ENCODE results near the gene PRKAB1. TPM values are rescaled to one million over a fixed set of nuclear protein-coding genes. Genes with fewer than 3 reads are reported as not detected.

The PRKAB1 gene
- total RNA-seq, 1 donor from 2014 or later = 30.3 TPM

DNA sequence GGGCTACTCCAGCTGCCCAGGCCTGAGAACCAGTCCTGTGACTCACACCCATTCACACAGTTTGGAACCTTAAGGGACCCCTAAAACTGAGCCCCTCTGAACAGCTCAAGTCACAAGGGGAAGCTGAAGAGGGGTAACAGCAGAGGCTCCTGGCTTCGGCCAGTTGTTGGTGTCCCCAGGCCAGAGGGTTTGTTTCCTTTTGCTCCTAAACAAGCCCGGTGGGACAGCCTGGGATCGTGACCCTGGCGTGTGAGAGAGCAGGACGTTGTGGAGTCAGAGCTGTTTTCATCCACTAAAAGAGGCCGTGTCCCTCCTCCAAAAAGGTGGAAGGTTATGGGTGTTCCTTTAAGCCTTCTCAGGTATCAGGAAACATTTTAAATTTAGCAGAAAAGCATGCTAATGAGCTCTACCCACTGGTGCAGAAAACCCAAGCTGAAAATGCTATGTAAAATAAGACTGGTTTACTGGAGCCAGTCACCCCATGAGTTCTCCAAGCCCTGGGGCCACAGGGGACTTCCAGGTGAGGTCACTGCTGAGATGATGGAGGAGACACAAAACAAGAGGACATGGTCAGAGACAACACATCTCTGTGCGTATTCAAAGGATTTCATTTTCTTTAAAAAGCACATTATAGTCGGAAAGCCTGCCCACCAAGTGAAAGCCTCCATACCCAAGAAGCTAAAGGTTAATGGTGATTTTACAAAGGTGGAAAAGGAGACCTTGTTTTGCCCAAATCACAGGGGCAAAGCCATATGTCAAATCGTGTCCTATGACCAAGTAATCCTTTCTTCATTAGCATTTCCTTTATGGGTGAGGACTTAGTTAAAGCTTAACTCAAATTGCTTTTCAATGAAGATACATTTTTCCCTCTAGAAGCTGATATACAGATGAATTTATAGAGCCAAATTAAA, 14.1 kb downstream of the PRKAB1 start:
- Mint-ChIP-seq H3K9me3 (no peaks in the 10 kb centered on the region), H3K36me3 (ENCODE audit: low read depth) (peaks cover 39% of the 10 kb centered on the region), H3K27ac (peak overlapping the region; percentile 78), H3K27me3 (ENCODE audit: insufficient read depth) (no peaks in the 10 kb centered on the region), H3K4me1 (ENCODE audit: low read depth) (peaks cover 23% of the 10 kb centered on the region), H3K4me3 (peak overlapping the region; percentile 30)
- intact Hi-C loops (cut with micrococcal nuclease) = no loop called here
- no peak for DNase-seq (ENCODE audit: low spot score)

DNA sequence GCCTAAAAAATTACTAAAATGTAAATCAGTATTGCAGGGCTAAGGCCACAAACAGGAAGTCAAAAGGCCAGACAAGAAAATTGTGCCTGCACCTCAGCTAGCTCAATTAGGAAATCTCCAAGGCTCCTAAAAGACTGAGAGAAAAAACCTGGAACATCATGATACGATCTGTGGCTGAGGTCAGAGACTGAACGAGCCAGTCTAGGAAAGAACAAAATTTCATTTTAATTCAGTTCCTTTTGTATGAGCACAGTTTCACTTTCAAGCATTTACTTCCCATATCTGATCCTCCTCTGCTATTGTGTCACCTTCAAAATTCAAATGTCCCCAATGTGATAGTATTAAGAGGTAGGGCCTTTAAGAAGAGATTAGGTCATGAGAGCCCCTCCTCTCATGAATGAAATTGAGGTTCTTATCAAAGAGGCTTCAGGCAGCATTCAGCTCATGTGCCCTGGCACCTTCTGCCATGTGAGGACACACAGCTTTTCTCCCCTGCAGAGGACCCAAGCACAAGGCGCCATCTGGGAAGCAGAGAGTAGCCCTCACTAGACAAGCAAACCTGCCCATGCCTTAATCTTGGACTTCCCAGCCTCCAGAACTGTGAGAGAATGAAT, 14.8 kb downstream of the PRKAB1 start:
- Mint-ChIP-seq H3K4me3 (no peak overlapping the region), H3K9me3 (no peaks in the 10 kb centered on the region), H3K36me3 (ENCODE audit: low read depth) (peaks cover 39% of the 10 kb centered on the region), H3K27me3 (ENCODE audit: insufficient read depth) (no peaks in the 10 kb centered on the region), H3K4me1 (ENCODE audit: low read depth) (peaks cover 23% of the 10 kb centered on the region), H3K27ac (peak overlapping the region; percentile 78)
- intact Hi-C loops (cut with micrococcal nuclease) = no loop called here
- no peak for DNase-seq (ENCODE audit: low spot score)

DNA sequence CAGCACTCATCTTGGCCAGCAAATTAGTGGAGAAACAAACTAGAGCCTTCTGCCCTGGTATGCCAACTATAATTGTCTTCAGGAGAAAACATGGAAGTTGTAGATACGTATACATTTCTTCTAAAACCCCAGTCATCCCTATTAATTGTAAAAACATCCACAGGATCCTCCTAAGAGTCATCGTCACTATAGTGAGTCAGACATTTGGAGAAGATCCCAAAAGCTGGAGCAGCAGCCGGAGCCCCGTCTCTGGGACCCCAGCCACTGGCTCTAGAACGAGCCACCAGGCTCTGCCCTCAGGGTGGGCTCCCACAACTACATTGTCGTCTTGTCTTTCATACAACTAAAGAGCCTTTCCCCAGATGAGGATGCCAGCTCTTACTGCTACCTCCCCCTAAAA, 15.5 kb downstream of the PRKAB1 start:
- Mint-ChIP-seq H3K27ac (peak overlapping the region; percentile 80), H3K4me1 (ENCODE audit: low read depth) (peaks cover 23% of the 10 kb centered on the region), H3K27me3 (ENCODE audit: insufficient read depth) (no peaks in the 10 kb centered on the region), H3K9me3 (no peaks in the 10 kb centered on the region), H3K36me3 (ENCODE audit: low read depth) (peaks cover 32% of the 10 kb centered on the region), H3K4me3 (no peak overlapping the region)
- DNase-seq (ENCODE audit: low spot score) = no peak
- intact Hi-C loops (cut with micrococcal nuclease) = no loop called here

DNA sequence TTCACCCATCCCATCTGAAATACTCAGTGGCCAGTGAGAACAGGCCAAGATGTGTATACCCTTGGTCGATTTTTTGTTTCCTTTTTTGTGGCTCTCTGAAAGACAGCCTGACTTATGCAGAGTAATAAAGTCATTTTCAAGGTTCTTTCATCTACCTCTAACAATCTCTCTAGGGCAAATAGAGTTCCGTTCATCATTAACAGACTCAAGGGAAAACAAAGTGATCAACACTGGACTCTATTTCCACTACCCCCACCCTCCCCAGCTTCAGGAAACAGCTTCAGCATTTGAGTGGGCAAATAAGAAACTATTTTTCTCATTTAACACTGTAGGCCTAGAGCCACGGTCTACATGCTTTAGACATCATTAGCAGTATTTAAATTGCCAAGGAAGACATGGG, 15.9 kb downstream of the PRKAB1 start:
- H3K36me3 Mint-ChIP-seq (ENCODE audit: low read depth) = peaks cover 32% of the 10 kb centered on the region
- DNase-seq (ENCODE audit: low spot score) = no peak
- H3K4me3 Mint-ChIP-seq = no peak overlapping the region
- no peaks in the 10 kb centered on the region for H3K9me3 Mint-ChIP-seq
- intact Hi-C loops (cut with micrococcal nuclease) = no loop called here
- H3K4me1 Mint-ChIP-seq (ENCODE audit: low read depth) = peaks cover 23% of the 10 kb centered on the region
- no peaks in the 10 kb centered on the region for H3K27me3 Mint-ChIP-seq (ENCODE audit: insufficient read depth)
- H3K27ac Mint-ChIP-seq = peak overlapping the region; percentile 80

DNA sequence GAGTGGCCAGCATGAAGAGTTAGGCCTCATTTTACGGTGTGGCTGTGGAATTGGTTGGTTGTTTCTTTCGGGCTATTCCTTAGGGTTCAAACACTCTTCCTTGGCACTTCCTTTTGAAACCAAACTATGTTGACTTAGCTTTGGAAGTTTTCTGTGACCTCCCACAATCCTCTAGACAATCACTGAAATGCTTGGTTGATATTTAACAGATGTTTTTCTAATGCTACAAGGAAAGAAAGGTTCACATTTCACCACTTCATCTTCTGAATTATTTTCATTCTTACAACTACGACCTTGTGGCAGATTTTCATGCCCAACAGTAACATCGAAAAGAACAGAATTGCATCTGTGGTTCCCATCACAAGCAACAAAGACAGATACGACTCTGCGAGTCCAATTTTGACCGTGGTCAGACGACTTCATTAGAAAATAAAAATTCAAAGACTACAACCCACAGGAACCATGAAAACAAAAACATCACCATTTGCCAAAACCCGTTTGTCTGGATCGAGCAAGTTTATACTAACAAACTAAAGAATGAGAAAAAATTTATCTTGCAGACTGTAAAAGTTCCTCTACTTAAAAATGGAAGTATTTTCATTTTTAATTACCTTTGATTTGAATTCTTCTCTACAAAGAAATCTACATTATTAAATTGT, 16.9 kb downstream of the PRKAB1 start:
- DNase-seq (ENCODE audit: low spot score) = no peak
- H3K27me3 Mint-ChIP-seq (ENCODE audit: insufficient read depth) = no peaks in the 10 kb centered on the region
- peaks cover 23% of the 10 kb centered on the region for H3K4me1 Mint-ChIP-seq (ENCODE audit: low read depth)
- H3K27ac Mint-ChIP-seq = no peak overlapping the region
- intact Hi-C loops (cut with micrococcal nuclease) = no loop called here
- no peak overlapping the region for H3K4me3 Mint-ChIP-seq
- H3K36me3 Mint-ChIP-seq (ENCODE audit: low read depth) = peaks cover 23% of the 10 kb centered on the region
- H3K9me3 Mint-ChIP-seq = no peaks in the 10 kb centered on the region

DNA sequence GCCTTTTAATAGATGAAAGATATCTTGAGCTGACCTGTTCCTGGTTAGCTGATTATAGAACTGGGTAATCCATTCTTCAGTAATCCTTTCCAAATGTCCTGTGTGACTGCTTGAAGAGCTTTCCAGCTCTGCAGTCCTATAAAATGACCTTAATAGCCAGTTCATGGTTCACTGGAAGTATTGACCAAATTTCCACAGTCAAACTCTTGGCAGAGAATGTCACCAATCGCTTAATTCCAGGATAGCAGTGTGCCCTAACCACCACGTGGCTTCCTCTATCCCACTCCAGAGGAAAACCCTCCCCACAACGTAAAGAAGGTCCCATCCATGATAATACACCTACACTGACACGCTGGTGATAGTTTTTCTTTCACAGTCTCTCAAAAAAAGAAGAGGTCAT, 17.4 kb downstream of the PRKAB1 start:
- Mint-ChIP-seq H3K4me1 (ENCODE audit: low read depth) (peaks cover 23% of the 10 kb centered on the region), H3K9me3 (no peaks in the 10 kb centered on the region), H3K4me3 (no peak overlapping the region), H3K36me3 (ENCODE audit: low read depth) (peaks cover 18% of the 10 kb centered on the region), H3K27me3 (ENCODE audit: insufficient read depth) (no peaks in the 10 kb centered on the region), H3K27ac (no peak overlapping the region)
- intact Hi-C loops (cut with micrococcal nuclease) = no loop called here
- DNase-seq (ENCODE audit: low spot score) = no peak

DNA sequence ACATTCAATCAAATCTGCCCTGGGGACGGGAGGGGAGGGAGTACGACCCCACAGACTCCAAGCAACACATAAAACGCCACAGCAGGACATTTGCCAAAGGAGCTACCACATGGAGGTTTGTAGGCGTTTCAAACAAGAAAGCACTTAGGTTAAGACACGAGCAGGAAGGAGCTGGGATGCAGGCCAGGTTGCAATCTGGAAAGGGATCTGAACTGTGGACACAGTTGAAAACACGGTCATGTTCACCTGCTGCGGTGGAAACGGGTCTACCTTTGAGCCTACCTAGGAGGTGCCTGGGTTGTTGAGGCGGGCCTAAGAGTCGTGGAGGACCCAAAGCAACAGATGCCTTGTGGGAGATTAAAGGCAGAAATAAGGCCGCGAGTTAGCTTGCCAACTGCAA, 18.4 kb downstream of the PRKAB1 start:
- H3K4me3 Mint-ChIP-seq = no peak overlapping the region
- H3K27me3 Mint-ChIP-seq (ENCODE audit: insufficient read depth) = no peaks in the 10 kb centered on the region
- H3K36me3 Mint-ChIP-seq (ENCODE audit: low read depth) = peaks cover 16% of the 10 kb centered on the region
- intact Hi-C loops (cut with micrococcal nuclease) = no loop called here
- peaks cover 23% of the 10 kb centered on the region for H3K4me1 Mint-ChIP-seq (ENCODE audit: low read depth)
- DNase-seq (ENCODE audit: low spot score) = no peak
- no peak overlapping the region for H3K27ac Mint-ChIP-seq
- no peaks in the 10 kb centered on the region for H3K9me3 Mint-ChIP-seq

DNA sequence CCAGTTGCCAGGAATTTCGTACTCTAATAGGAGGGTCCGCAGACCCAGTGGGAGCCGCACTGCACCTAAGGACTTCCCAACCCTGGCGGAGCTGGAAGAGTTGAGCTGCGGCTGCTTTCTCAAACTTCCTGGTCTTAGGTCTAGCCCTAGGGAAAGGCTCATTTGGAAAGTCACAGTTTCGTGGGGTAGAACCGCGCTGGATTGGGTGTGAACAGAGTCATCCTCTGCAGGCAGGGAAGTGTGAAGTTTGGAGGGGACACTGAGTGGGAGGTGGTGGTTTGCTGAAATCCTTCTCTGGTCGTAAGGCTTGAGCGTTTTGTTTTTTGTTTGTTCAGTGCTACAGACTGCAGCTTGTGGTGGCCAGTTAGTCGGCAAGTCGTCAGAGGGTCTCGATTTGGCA, 18.8 kb downstream of the PRKAB1 start:
- intact Hi-C loops (cut with micrococcal nuclease) = no loop called here
- peak overlapping the region; percentile 11 for H3K27ac Mint-ChIP-seq
- H3K36me3 Mint-ChIP-seq (ENCODE audit: low read depth) = peaks cover 16% of the 10 kb centered on the region
- no peaks in the 10 kb centered on the region for H3K9me3 Mint-ChIP-seq
- H3K4me3 Mint-ChIP-seq = no peak overlapping the region
- H3K4me1 Mint-ChIP-seq (ENCODE audit: low read depth) = peaks cover 21% of the 10 kb centered on the region
- no peak for DNase-seq (ENCODE audit: low spot score)
- no peaks in the 10 kb centered on the region for H3K27me3 Mint-ChIP-seq (ENCODE audit: insufficient read depth)

DNA sequence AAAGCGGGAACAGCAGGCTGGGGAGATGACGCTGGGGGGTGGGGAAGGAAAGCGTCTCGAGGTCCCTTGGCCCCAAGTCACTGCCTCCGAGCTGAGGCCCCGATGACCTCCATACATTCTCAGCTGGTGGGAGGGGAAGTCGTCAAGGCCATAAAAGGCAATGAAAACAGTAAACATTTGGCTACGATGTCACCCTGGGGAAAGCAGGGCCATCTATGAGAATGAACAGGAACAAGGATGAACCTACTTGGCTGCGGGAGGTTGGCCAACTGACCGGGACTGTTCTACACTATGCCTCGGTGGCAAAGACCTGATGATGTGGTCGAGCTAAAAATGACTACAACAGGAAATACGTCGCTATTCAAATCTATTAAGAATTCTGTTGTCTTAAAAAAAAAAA, 19.5 kb downstream of the PRKAB1 start:
- H3K27me3 Mint-ChIP-seq (ENCODE audit: insufficient read depth) = no peaks in the 10 kb centered on the region
- H3K4me3 Mint-ChIP-seq = no peak overlapping the region
- peaks cover 15% of the 10 kb centered on the region for H3K4me1 Mint-ChIP-seq (ENCODE audit: low read depth)
- DNase-seq (ENCODE audit: low spot score) = no peak
- H3K27ac Mint-ChIP-seq = no peak overlapping the region
- H3K9me3 Mint-ChIP-seq = no peaks in the 10 kb centered on the region
- intact Hi-C loops (cut with micrococcal nuclease) = no loop called here
- peaks cover 14% of the 10 kb centered on the region for H3K36me3 Mint-ChIP-seq (ENCODE audit: low read depth)

DNA sequence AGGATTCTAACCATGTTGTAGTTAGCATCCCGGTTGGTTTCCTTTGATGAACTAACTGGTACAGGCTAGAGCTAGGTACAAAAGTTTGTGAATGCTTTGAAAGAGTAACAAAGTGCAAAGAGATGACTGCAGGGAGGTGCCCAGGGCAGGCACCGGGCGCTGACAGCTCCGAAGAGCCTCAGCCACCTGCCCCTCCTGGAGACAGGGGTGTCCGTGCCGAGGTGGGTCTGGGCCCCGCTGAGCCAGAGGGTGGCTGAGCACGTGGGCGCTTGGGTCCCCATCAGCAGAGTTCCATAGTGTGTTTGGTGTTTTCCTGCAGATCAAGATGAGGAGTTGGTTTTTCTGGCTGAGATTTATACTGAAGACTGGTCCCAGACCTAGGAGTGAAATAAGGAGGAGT, 19.9 kb downstream of the PRKAB1 start:
- Mint-ChIP-seq H3K27me3 (ENCODE audit: insufficient read depth) (no peaks in the 10 kb centered on the region), H3K27ac (no peak overlapping the region), H3K36me3 (ENCODE audit: low read depth) (peaks cover 17% of the 10 kb centered on the region), H3K4me3 (no peak overlapping the region), H3K9me3 (no peaks in the 10 kb centered on the region), H3K4me1 (ENCODE audit: low read depth) (peaks cover 10% of the 10 kb centered on the region)
- DNase-seq (ENCODE audit: low spot score) = no peak
- intact Hi-C loops (cut with micrococcal nuclease) = no loop called here

DNA sequence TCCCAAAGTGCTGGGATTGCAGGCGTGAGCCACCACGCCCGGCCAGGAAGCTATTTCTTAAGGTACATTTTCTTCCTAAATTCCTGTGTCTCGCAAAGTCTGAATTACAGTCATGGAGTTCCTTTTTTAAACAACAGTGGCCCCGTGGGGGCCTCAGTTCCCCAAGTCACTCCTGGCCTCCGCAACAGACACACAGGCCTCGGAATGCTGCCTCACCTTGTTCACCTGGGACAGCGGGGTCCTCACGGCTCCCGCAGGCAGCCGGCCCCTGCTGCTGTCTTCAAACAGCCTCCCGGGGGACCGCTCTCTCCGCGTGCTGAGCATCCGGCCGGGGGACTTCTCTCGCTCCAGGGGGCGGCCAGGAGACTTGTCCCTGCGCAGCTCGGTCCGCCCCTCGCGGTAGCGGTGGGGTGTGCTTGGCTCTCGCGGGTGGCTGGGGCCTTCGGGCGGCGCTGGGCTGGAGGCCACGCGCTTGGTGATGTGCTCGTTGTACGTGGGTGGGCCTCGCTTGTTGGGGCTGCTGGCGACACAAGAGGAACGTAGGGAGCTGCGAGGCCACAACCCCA, 22.1 kb downstream of the PRKAB1 start:
- H3K27ac Mint-ChIP-seq = no peak overlapping the region
- H3K4me1 Mint-ChIP-seq (ENCODE audit: low read depth) = no peaks in the 10 kb centered on the region
- peaks cover 13% of the 10 kb centered on the region for H3K36me3 Mint-ChIP-seq (ENCODE audit: low read depth)
- H3K4me3 Mint-ChIP-seq = no peak overlapping the region
- DNase-seq (ENCODE audit: low spot score) = no peak
- no peaks in the 10 kb centered on the region for H3K9me3 Mint-ChIP-seq
- intact Hi-C loops (cut with micrococcal nuclease) = no loop called here
- no peaks in the 10 kb centered on the region for H3K27me3 Mint-ChIP-seq (ENCODE audit: insufficient read depth)

DNA sequence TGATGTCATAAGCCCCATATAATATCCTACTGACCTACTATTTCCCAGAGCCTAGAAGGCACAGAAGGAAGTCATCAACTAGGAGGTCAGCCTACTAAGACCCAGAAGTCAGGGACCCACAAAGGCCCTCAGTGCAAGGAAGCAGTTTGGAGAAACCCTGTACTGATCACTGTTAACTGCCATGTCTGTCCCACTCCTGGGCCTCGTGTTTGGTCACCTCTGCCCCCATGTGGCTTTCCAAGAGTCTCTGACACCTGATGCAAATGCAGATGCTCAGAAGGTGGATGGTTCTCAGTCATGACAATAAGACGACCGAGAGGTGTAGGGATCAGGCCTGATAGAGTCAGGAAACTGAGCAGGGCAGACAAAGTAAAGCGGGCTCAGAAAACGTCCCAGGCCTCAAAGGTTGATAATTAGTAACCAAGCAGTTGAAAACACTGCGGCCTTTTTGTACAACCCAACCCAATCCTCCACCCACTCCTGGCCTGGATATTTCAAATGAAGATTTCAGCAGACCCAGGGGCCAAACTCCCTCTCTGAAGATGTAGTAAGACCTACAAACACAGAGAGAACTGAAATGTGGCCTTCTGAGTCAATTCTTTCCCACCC, 23.4 kb downstream of the PRKAB1 start:
- peaks cover 12% of the 10 kb centered on the region for H3K36me3 Mint-ChIP-seq (ENCODE audit: low read depth)
- intact Hi-C loops (cut with micrococcal nuclease) = no loop called here
- DNase-seq (ENCODE audit: low spot score) = no peak
- H3K9me3 Mint-ChIP-seq = no peaks in the 10 kb centered on the region
- H3K4me1 Mint-ChIP-seq (ENCODE audit: low read depth) = no peaks in the 10 kb centered on the region
- no peak overlapping the region for H3K4me3 Mint-ChIP-seq
- H3K27me3 Mint-ChIP-seq (ENCODE audit: insufficient read depth) = no peaks in the 10 kb centered on the region
- H3K27ac Mint-ChIP-seq = no peak overlapping the region
